Activated CD4-positive, CD25-positive, alpha-beta regulatory T cell treated with anti-CD3 and anti-CD28 coated beads, Interleukin-2, amount 50 U/mL, for 72 hours (primary cell): ENCODE results near the gene RUNDC1.
"Not testable (repeated sequence)": the region's sequence is repeated elsewhere in the genome, so short reads cannot be mapped to it uniquely, and the experiment has no call there.

ENCODE experiments used
- DNase-seq: peaks from one replicate; pipeline ENCODE4 v3.0.0; 2021

The RUNDC1 gene

DNA sequence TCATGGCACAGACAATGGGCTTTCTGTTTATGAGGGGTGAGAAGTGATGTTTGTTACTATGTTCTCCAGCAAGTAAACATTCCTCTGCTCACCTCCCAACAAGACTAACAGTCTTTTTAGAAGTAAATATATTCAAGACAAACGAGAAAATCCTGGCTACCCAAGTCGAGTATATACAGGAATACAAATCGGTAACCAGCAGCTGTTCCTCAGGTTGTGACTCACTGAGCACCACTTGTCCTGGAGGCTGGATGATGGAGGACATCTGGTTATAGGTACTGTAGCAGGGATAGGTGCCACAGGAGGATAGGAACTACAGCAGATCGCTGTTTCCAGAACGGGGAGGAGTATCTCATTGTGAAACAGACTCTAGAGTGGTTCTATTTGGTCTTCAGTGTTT, 12.5 kb downstream of the RUNDC1 start:
- DNase-seq, result no peak

- not testable (repeated sequence) for DNase-seq
Observed at GRCh38 chr17:42993913-42994312, 13.5 kb downstream of the RUNDC1 start.

DNA sequence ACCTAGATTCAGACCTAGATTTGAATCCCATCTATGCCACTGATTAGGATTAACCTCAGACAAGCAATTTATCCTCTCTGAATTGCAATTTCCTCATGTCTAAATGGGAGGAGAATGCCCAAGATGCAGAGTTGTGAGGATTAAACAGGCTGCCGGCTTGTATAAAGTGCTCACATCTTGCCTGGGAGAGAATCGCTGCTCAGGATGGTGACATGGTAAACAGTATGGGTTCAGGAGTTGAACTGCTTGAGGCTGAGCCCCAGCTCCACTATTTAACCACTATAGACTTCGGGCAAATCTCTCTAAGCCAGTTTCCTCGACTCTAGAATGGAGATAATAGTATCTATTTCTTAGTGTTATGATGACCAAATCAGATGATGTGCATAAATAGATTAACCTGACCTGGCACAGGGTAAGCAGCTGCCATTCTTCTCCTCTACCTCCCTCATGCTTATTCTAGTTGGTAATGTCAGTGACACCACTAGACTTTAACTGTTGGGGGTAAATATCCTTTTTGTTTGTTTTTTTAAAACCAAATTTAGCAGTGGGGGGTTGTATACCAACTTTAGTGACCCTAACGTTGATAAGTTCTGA, 17.1 kb downstream of the RUNDC1 start:
- no peak for DNase-seq

DNA sequence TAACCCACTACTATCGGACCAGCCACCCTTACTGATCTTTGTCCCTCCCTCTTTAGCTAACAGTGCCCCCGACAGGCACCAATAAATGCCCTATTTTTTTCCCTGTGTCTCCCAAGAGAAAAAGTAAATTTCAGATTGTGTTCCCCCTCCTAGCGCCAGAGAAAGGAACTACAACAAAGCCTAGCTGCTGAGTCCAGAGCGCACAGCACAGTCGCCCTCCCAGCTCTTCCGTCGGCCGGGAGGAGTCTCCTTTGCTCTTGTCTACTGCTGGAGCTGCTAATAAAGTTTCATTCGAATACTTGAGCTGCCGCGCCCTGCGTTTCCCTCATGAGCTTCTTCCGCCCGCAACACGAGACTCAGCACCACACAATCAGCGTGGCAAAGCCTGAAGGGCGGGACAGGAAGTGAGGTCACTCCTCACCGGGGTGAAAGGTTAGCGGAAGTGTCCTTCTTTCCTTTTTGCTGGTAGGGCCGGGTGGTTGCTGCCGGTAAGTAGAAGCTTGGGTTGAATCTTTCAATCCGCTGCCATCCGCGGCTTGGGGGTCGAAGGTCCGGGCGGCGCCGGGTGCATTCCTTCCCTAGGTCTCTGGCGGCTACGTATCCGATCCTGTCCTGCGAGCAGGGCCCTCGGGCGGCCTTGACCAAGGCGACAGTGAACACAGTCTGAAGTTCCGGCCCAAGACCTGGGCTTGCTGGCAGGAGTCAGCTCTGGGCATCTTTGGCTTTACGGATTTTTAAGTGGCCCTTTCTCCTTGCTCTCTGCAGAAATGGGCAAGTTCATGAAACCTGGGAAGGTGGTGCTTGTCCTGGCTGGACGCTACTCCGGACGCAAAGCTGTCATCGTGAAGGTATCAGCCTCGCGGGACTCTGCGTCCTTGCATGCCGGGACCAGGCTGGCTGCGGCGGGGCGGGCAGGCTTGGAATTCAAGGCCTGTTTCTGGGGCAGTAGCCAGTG, 17.9 kb downstream of the RUNDC1 start, which contains the start of gene RPL27:
TSS of gene RPL27 (plus strand) at position 436 of the 955 bp plus-strand sequence. CDS start at position 768, 332 bp downstream.
- peak; percentile 92 for DNase-seq

- DNase-seq, result no peak
Observed at GRCh38 chr17:42999003-42999525, 18.7 kb downstream of the RUNDC1 start.

GRCh38 chr17:43000894-43001293, 20.5 kb downstream of the RUNDC1 start:
- not testable (repeated sequence) for DNase-seq

DNA sequence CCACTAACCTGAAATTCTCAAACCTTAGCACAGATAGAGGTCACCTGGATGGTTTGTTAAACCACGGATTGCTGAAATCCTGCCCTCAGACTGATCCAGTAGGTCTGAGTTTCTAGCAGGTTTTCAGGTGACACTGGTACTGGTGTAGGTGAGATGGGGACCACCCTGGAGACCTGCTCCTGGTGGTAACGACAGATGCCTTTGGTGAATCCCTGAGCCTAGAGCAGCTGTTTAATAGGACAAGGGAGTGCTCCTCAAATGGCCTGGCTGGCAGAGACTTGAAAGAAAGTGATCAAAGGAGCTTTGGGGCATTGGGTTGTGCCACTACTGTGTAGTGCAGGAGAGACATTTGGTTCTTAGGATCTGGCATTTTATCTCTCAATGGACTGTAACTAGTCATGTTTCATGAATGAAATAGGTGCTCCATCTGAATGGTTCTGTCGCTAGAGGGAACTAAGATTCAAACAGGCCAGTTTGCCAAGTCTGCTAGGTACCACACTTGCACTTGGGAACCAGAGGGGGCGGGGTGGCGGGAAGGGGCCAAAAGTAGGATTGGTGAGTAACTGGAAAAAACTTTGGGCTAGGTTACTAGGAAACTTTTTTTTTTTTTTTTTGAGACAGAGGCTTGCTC, 23.3 kb downstream of the RUNDC1 start:
- no peak for DNase-seq

- DNase-seq, result peak; percentile 77
Observed at GRCh38 chr17:43006639-43007551, 26.5 kb downstream of the RUNDC1 start, which contains the start of gene IFI35. Gene IFI35, plus strand, starts transcription at chr17:43006784. Its CDS starts 164 bp downstream, at chr17:43006948.

GRCh38 chr17:43010667-43011308, 30.4 kb downstream of the RUNDC1 start:
- no peak for DNase-seq

GRCh38 chr17:43011728-43012472, 31.5 kb downstream of the RUNDC1 start:
- no peak for DNase-seq

DNA sequence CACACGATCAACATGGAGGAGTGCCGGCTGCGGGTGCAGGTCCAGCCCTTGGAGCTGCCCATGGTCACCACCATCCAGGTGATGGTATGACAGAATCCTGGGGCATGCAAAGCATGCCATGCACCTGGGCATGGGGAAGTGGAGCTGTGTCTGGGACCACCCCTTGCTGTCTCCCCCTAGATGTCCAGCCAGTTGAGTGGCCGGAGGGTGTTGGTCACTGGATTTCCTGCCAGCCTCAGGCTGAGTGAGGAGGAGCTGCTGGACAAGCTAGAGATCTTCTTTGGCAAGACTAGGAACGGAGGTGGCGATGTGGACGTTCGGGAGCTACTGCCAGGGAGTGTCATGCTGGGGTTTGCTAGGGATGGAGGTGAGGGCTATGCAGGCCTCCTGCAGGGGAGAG, 32.9 kb downstream of the RUNDC1 start:
- DNase-seq, result no peak

- DNase-seq, result no peak
Observed at GRCh38 chr17:43014020-43014648, 33.8 kb downstream of the RUNDC1 start.

GRCh38 chr17:43014649-43015542, 34.5 kb downstream of the RUNDC1 start:
- no peak for DNase-seq

DNA sequence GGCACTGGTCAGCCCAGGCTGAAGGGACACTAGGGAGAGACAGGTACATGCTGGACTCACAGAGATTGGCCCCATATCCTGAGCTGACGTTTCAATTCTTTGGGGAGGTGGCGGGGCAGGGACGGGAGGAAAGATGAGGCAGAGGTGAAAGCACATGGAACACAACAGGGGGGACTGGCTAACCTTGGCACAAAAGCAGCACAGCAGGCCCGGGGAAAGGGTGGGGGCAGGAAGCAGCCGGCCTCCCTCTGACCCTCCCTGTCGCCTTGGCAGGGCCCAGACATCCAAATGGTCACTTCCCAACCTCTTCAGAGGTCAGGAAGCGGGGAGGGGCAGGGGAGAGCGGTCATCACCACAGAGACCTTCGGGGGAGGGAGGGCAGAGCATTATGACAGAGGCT, 35.2 kb downstream of the RUNDC1 start:
- DNase-seq, result no peak

- no peak for DNase-seq
Observed at GRCh38 chr17:43016216-43016615, 35.9 kb downstream of the RUNDC1 start.

DNA sequence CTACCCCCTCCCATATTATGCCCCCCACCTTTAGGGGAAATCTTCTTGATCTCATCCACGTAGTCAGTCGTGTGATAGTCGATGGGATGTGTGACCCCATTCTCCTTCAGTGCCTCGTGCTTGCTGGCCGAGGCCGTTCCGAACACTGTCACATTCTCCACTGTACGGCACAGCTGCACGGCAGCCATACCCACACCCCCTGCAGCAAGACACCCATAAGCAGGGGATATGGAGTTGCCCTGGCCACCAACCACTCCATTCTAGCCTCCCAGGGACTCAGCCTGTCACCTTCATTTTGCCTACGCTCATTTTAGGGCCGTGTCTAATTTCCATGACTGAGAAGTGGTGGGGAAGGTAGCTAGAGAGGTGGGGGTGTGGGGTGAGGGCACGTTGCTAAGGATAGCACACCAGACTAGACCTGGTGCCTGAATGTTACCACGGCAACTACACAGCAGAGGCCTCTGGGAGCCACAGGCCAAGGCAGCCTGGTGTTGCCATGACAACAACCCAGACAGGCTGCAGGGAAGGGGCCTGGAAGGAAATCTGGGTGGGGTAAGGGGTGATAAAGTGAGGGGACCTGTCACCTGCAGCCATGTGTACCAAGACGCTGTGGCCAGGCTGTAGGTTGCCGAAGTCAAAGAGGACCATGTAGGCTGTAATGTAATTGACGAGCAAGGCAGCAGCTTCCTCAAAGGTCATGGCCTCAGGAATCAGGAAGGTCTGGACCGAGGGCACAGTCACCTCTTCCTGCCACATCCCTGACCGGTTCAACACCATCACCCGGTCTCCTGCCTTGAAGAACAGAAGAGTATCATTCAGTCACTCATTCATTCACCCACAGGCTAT, 37.9 kb downstream of the RUNDC1 start:
- no peak for DNase-seq

DNA sequence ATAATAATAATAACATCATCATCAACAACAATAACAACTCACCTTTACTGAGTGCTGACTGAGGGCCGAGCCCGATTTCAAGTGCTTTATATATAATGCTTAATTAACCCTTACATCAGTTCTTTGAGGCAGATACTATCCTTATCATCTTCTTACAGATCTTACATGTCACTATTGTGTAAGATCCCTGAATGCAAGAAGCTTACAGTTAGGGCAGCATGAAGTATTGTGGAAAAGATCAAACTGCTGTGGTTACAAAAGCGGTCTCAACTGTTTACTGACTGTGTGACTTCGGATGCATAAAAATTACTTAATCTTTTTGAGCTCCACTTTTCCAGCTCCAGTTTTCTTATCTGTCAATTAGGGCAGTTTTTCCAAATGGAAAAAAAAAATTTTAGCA, 38.6 kb downstream of the RUNDC1 start:
- no peak for DNase-seq

DNA sequence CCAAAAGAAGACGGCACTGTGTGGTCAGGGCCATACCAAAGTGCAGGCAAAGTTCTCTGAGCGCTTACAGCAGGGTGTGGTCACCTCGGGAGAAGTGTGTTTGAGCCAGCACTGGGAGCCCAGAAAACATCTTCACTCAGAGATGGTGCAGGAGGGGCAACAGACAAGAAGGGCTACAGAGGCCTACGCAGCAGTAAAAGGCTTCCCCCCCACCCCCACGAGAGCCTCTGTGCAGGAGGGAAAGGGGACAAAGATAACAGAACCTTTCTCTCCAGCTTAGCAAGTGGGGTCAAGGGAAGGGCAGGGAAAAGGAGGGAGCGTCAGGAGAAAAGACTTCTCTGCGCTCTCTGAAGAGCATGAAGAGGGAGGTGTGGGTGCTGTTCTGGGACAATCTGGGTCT, 39.1 kb downstream of the RUNDC1 start:
- no peak for DNase-seq
